ENCODE results near the gene M6PR.
"Not testable (repeated sequence)": the region's sequence is repeated elsewhere in the genome, so short reads cannot be mapped to it uniquely, and the experiment has no call there.

The M6PR gene

DNA sequence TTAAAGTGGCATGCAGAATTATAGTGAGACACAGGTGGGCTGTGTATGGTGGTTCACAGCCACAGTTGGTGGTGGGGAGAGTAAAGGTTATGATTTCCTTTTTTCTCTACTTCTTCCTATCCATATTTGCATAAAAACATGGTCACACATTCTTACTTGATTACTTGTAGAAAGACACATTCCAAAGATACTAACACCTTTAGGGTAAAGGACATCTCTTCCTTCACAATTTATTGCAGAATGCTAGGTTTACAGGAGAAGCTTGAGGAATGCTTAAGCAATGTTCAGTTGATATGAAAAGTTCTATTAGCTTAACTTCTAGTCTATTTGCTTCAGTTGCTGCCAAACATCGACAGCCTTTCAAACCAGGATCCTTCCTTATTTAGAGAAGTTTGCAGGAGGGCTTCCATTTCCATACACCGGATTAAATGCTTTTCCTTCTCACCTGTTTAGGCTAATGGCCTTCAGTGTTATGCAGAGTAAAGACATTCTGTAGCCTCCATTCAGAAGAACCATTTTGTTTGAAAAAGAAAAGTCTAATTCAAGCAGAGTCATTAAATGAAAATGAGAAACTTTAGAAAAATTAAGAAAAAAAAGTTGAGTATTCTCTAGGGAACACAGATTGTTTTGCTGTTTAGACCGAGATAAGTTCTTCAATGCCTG lies 37.7 kb downstream of the M6PR start:
- no peak for DNase-seq

- no peak for DNase-seq
Measured at GRCh38 chr12:8909752-8910151, 39.7 kb downstream of the M6PR start.

GRCh38 chr12:8907513-8907912 lies 41.9 kb downstream of the M6PR start:
- DNase-seq = no peak

GRCh38 chr12:8906266-8907180 lies 42.9 kb downstream of the M6PR start:
- DNase-seq = no peak

DNA sequence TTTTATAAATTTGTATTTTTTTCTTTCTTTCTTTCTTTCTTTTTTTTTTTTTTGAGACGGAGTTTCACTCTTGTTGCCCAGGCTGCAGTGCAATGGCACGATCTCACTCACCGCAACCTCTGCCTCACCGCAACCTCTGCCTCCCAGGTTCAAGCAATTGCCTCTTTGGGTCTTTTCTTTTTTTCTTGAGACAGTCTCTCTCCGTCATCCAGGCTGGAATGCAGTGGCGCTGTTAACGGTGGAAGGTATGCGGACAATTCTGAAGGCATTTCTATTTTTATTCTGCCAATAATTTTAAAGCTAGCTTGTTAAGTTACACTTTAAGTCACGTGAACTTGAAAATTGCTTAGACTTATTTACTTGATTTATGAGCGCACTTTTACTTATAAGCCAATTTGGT lies 43.9 kb downstream of the M6PR start:
- no peak for DNase-seq

GRCh38 chr12:8904665-8905064 lies 44.8 kb downstream of the M6PR start:
- no peak for DNase-seq

- DNase-seq = no peak
Measured at GRCh38 chr12:8903646-8904045, 45.8 kb downstream of the M6PR start.

- not testable (repeated sequence) for DNase-seq
Measured at GRCh38 chr12:8902703-8903102, 46.7 kb downstream of the M6PR start.

DNA sequence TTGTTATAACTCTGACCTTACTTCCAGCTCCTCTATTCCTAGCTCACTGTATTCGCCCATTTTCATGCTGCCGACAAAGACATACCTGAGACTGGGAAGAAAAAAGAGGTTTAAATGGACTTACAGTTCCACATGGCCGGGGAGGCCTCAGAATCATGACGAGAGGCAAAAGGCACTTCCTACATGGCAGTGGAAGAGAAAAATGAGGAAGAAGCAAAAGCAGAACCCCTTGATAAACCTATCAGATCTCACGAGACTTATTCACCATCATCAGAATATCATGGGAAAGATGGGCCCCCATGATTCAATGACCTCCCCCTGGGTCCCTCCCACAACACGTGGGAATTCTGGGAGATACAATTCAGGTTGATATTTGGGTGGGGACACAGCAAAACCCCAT lies 49.6 kb downstream of the M6PR start:
- no peak for DNase-seq

DNA sequence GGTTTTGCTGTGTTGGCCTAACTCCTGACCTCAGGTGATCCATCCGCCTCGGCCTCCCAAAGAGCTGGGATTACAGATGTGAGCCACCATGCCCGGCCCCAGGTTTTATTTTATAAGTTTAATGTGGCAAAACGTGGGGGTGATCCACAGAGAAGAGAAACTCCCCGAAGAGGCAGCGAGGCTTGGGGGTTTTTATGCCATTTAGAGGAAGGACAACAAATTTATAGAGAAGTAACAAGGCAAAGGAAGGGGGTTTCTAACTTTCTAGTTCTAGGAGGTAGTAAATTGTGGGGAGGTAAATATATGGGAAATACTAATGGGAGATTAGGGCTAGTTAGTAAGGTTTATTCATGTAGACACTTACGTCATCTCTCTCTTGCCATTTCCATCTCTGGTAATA lies 52.4 kb downstream of the M6PR start:
- no peak for DNase-seq

- DNase-seq = no peak
Measured at GRCh38 chr12:8894986-8895385, 54.5 kb downstream of the M6PR start.

GRCh38 chr12:8894378-8894777 lies 55.1 kb downstream of the M6PR start:
- no peak for DNase-seq

DNA sequence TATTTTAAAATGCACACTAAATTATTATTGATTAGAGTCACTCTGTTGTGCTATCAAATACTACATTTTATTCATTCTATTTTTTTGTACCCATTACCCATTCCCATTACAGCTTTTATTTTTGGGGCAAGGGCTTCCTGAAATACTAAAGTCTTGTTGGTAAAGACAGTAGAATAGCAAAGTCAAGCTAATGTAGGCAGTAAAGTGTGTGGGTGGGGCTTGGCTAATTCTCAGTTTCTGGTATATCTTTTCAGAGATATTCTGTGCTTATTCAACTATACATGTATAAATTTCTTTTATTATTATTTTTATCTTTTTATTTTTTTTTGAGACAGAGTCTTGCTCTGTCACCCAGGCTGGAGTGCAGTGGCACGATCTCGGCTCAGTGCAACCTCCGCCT lies 57.5 kb downstream of the M6PR start:
- no peak for DNase-seq
